ENCODE data around the gene CRYBB3.

The CRYBB3 gene

GRCh38 chr22:25182131-25183110 is 17.2 kb upstream of the CRYBB3 start:
- no peak for ATAC-seq

GRCh38 chr22:25183949-25184619 is 15.6 kb upstream of the CRYBB3 start:
- no peak for ATAC-seq
- TF ChIP-seq, protein P1, sequence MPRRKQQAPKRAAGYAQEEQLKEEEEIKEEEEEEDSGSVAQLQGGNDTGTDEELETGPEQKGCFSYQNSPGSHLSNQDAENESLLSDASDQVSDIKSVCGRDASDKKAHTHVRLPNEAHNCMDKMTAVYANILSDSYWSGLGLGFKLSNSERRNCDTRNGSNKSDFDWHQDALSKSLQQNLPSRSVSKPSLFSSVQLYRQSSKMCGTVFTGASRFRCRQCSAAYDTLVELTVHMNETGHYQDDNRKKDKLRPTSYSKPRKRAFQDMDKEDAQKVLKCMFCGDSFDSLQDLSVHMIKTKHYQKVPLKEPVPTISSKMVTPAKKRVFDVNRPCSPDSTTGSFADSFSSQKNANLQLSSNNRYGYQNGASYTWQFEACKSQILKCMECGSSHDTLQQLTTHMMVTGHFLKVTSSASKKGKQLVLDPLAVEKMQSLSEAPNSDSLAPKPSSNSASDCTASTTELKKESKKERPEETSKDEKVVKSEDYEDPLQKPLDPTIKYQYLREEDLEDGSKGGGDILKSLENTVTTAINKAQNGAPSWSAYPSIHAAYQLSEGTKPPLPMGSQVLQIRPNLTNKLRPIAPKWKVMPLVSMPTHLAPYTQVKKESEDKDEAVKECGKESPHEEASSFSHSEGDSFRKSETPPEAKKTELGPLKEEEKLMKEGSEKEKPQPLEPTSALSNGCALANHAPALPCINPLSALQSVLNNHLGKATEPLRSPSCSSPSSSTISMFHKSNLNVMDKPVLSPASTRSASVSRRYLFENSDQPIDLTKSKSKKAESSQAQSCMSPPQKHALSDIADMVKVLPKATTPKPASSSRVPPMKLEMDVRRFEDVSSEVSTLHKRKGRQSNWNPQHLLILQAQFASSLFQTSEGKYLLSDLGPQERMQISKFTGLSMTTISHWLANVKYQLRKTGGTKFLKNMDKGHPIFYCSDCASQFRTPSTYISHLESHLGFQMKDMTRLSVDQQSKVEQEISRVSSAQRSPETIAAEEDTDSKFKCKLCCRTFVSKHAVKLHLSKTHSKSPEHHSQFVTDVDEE (CRISPR knock-in tag; IDR thresholded peaks at IDR 0.05) = no peak
- TF ChIP-seq GLIS3 (CRISPR knock-in tag; IDR thresholded peaks at IDR 0.05) = no peak
- no peak for TF ChIP-seq RARB (CRISPR knock-in tag; IDR thresholded peaks at IDR 0.05)
- TF ChIP-seq ZNF8 (CRISPR knock-in tag; IDR thresholded peaks at IDR 0.05) = no peak
- TF ChIP-seq ZFP3 (CRISPR knock-in tag; IDR thresholded peaks at IDR 0.05) = no peak
- TF ChIP-seq PPARA (CRISPR knock-in tag; IDR thresholded peaks at IDR 0.05; ENCODE audit: borderline replicate concordance) = no peak
- TF ChIP-seq ESRRG (CRISPR knock-in tag; IDR thresholded peaks at IDR 0.05) = no peak
- TF ChIP-seq CSDC2 (CRISPR knock-in tag; IDR thresholded peaks at IDR 0.05) = no peak
- no peak for TF ChIP-seq TCF4 (CRISPR knock-in tag; IDR thresholded peaks at IDR 0.05; ENCODE audit: borderline replicate concordance)
- TF ChIP-seq ZNF565 (CRISPR knock-in tag; conservative IDR thresholded peaks at IDR 0.05; ENCODE audit: low read depth) = no peak

More at GRCh38 chr22:25182131-25183110, 17.2 kb upstream of the CRYBB3 start:
- TF ChIP-seq, protein P1 (CRISPR knock-in tag; IDR thresholded peaks at IDR 0.05) = no peak
- TF ChIP-seq BACH2 (CRISPR knock-in tag; IDR thresholded peaks at IDR 0.05; ENCODE audit: borderline replicate concordance) (no peak), ZNF8 (CRISPR knock-in tag; IDR thresholded peaks at IDR 0.05) (no peak), OSR1 (CRISPR knock-in tag; IDR thresholded peaks at IDR 0.05) (no peak), ZFP30 (CRISPR knock-in tag; IDR thresholded peaks at IDR 0.05) (no peak), RARB (CRISPR knock-in tag; IDR thresholded peaks at IDR 0.05) (no peak), ESRRG (CRISPR knock-in tag; IDR thresholded peaks at IDR 0.05) (no peak), ISL1 (CRISPR knock-in tag; IDR thresholded peaks at IDR 0.05) (no peak), PPARA (CRISPR knock-in tag; IDR thresholded peaks at IDR 0.05; ENCODE audit: borderline replicate concordance) (no peak), ZFP3 (CRISPR knock-in tag; IDR thresholded peaks at IDR 0.05) (no peak), CSDC2 (CRISPR knock-in tag; IDR thresholded peaks at IDR 0.05) (no peak), ZC3H10 (CRISPR knock-in tag; IDR thresholded peaks at IDR 0.05) (no peak), ARNTL (CRISPR knock-in tag; IDR thresholded peaks at IDR 0.05; ENCODE audit: borderline replicate concordance, low read depth) (no peak), ZNF70 (CRISPR knock-in tag; IDR thresholded peaks at IDR 0.05) (no peak)
- TF ChIP-seq, protein P2, sequence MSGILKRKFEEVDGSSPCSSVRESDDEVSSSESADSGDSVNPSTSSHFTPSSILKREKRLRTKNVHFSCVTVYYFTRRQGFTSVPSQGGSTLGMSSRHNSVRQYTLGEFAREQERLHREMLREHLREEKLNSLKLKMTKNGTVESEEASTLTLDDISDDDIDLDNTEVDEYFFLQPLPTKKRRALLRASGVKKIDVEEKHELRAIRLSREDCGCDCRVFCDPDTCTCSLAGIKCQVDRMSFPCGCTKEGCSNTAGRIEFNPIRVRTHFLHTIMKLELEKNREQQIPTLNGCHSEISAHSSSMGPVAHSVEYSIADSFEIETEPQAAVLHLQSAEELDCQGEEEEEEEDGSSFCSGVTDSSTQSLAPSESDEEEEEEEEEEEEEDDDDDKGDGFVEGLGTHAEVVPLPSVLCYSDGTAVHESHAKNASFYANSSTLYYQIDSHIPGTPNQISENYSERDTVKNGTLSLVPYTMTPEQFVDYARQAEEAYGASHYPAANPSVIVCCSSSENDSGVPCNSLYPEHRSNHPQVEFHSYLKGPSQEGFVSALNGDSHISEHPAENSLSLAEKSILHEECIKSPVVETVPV (CRISPR knock-in tag; IDR thresholded peaks at IDR 0.05) = no peak
- TF ChIP-seq, protein P3, sequence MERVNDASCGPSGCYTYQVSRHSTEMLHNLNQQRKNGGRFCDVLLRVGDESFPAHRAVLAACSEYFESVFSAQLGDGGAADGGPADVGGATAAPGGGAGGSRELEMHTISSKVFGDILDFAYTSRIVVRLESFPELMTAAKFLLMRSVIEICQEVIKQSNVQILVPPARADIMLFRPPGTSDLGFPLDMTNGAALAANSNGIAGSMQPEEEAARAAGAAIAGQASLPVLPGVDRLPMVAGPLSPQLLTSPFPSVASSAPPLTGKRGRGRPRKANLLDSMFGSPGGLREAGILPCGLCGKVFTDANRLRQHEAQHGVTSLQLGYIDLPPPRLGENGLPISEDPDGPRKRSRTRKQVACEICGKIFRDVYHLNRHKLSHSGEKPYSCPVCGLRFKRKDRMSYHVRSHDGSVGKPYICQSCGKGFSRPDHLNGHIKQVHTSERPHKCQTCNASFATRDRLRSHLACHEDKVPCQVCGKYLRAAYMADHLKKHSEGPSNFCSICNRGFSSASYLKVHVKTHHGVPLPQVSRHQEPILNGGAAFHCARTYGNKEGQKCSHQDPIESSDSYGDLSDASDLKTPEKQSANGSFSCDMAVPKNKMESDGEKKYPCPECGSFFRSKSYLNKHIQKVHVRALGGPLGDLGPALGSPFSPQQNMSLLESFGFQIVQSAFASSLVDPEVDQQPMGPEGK (CRISPR knock-in tag; IDR thresholded peaks at IDR 0.05; ENCODE audit: borderline replicate concordance) = no peak
